Fibroblast of villous mesenchyme (primary cell): ENCODE data around the gene IPO5. TPM values are rescaled to one million over a fixed set of nuclear protein-coding genes. Genes with fewer than 3 reads are reported as not detected.
"Not testable (repeated sequence)": the region's sequence is repeated elsewhere in the genome, so short reads cannot be mapped to it uniquely, and the experiment has no call there.

Experiments
- DNase-seq: peaks from one replicate; pipeline ENCODE4 v3.0.0-alpha.2; 2010; ENCODE audit warnings: low read depth
- H3K4me3 ChIP-seq: 2 replicates; pipeline ENCODE4 v1.5.1; 2011; ENCODE audit warnings: low read depth, mild to moderate bottlenecking, low read length
- total RNA-seq: library from RNA; depleted of rRNA; stranded (reverse); fragments of >200 nt; gene quantifications from 2 replicates; pipeline ENCODE4 v1.2.3, GENCODE V29; 2012
- TF ChIP-seq, protein P1 (sequence below): IDR thresholded peaks from 2 replicates; pipeline ENCODE4 v1.5.1; 2012; ENCODE audit warnings: low read depth, mild to moderate bottlenecking, low read length; ENCODE audit not compliant: insufficient read depth

Gene IPO5
- total RNA-seq, 1 donor = 282 TPM

DNA sequence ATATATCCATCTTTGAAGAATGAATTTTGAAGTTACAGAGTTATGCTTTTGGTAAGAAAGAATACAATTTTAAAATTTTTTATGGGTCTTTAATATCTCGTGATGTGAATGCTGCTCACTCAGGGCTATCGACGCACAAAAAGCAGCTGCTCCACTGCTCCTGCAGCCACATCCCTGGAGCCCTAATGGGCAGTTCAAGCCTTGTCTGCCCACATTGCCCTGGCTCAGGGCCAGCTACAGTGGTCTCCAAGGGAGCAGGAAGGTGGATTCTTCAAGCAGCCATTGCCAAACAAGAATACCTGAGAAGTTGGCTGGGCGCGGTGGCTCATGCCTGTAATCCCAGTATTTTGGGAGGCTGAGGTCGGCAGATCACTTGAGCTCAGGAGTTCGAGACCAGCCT, 85.8 kb downstream of the IPO5 start:
- TF ChIP-seq, protein P1, sequence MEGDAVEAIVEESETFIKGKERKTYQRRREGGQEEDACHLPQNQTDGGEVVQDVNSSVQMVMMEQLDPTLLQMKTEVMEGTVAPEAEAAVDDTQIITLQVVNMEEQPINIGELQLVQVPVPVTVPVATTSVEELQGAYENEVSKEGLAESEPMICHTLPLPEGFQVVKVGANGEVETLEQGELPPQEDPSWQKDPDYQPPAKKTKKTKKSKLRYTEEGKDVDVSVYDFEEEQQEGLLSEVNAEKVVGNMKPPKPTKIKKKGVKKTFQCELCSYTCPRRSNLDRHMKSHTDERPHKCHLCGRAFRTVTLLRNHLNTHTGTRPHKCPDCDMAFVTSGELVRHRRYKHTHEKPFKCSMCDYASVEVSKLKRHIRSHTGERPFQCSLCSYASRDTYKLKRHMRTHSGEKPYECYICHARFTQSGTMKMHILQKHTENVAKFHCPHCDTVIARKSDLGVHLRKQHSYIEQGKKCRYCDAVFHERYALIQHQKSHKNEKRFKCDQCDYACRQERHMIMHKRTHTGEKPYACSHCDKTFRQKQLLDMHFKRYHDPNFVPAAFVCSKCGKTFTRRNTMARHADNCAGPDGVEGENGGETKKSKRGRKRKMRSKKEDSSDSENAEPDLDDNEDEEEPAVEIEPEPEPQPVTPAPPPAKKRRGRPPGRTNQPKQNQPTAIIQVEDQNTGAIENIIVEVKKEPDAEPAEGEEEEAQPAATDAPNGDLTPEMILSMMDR = no peak
- no peak for DNase-seq
- no peak overlapping the region for H3K4me3 ChIP-seq

DNA sequence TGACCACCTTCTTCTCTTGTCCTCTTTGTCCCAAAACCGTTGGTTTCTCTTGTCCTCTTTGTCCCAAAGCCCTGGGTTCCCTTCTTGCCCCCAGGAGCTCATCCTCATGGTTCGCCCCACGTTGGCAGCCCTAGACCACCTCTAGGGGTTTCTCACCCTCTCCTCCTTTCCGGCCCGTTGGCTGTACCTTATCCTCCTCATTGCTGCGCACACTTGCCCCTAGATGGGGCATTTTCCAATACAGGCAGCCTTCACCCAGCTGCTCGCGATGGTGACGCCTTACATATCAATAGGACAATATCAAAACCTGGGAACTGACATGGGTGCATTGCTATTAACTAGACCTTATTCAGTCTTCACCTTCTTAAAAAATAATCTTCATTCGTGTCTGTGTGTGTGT, 86.5 kb downstream of the IPO5 start:
- TF ChIP-seq, protein P1 = no peak
- no peak for DNase-seq
- H3K4me3 ChIP-seq = no peak overlapping the region

DNA sequence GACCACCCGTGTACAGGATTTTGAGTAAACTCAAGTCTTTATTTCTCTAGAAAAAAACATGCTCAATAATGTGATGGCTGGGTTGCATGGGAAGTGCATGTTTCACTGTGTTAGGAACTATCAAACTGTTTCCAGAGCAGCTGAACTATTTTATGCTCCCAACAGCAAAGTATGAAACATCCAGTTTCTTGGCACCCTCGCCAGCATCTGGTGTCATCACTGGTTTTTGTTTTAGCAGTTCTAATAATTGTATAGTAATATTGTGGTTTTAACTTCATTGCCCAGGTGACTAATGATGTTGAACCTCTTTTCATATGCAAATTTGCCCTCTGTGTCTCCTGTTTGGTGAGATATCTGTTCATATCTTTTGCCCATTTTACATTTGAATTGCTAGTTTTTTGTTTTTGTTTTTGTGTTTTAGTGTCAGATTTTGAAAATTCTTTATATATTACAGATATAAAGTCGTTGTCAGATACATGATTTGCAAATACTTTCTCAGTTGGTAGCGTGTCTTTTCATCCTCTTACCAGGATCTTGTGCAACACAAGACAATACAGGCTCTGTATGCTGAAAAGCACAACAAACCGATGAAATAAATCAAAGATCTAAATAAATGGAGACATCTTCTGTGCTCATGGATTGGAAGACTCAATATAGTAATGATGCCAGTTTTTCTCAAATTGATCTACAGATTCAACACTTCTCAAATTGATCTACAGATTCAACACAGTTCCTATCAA, 87.8 kb downstream of the IPO5 start:
- no peak overlapping the region for H3K4me3 ChIP-seq
- TF ChIP-seq, protein P1 = no peak
- no peak for DNase-seq

DNA sequence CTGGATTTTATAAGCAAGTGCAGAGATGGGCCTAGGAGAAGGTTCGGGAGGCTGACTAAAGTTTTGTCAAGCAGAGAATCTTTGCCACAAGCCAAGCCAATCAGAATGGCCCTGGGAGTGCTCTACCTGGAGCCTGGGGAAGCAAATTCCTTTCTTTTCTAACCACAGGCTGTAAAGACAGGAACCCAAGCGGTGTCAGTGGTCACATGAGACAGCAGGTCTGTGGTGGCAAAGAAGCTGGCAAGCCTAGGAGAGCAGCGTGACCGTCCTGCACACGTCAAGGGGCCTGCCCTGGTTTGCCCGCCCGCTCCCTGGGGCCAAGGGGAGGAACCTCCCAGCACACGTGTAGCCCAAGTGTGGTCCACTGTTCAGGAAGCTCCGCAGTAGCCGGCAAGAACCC, 90.8 kb downstream of the IPO5 start:
- DNase-seq = no peak
- TF ChIP-seq, protein P1 = no peak
- H3K4me3 ChIP-seq = no peak overlapping the region

DNA sequence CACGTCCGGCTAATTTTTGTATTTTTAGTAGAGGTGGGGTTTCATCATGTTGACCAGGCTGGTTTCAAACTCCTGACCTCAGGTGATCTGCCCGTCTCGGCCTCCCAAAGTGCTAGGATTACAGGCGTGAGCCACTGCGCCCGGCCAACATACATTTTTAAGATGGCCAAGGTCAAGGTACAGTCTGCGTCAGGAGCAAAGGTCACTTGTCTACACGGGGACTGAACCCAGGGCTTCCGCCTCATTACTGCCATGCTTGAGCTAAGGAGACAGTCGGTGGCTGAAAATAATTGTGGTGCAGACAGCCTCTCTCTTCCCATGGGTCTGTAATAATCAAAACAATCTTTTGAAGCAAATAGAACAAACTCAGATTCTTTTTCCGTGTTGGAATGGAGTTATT, 94.3 kb downstream of the IPO5 start:
- DNase-seq, H3K4me3 ChIP-seq: not testable (repeated sequence)

DNA sequence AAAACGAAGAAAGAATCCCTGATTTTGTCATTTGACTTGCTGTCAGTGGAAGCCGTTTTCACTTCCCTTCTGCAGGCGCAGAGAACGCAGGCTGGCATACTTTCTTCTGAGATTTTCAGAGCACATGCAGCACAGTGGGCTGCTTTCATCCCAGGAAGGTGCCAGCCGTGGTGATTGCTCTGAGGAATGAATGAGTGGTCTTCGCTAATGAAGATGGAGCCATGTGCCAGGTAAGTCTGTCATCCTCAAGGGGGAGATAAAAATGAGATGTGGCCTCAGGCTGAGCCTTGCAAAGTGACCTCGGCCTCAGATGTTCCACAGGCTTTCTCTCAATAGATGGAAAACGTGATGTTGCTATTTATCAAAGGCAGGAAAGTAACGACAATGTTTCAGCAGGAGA, 94.8 kb downstream of the IPO5 start:
- no peak overlapping the region for H3K4me3 ChIP-seq
- no peak for DNase-seq
- TF ChIP-seq, protein P1 = no peak

DNA sequence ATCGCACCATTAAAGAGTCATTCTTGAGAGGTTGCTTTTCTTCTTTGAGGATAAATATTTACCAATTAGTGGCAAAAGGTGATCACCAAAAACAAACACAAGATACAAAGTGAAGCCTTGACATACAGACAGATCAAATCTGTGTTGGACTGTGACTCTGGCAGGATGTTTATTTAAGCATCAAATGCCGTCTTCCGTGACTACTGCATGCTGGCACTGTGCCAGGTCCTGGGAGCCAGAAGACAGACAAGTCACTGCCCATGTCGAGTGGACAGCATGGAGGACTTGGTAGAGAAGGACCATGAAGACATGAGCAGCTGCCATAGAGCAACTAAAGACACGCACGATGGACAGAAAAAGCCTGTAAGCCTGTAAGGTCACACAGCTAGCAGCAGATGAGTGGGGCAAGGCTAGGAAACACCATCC, 96.6 kb downstream of the IPO5 start:
- TF ChIP-seq, protein P1 = no peak
- peak; percentile 33 for DNase-seq
- H3K4me3 ChIP-seq = no peak overlapping the region
